Central memory CD8-positive, alpha-beta T cell (primary cell): Measurements from ENCODE around the gene TLE5.

ENCODE experiments used
- ATAC-seq: fragments of 150-1000 bp; cut with Tn5 transposase; replicated peaks from 2 replicates; pipeline ENCODE4 v1.10.0; 2022; ENCODE audit warnings: mild to moderate bottlenecking, moderate FRiP score, moderate number of reproducible peaks; ENCODE audit not compliant: poor library complexity, severe bottlenecking; ENCODE audit errors: extremely low read depth
- DNase-seq, 2 donors: peaks; one replicate each; pipeline ENCODE4 v3.0.0; 2021; ENCODE audit warnings: low spot score in 2 of 2
- H3K27ac Mint-ChIP-seq: one replicate; pipeline ENCODE4 v1.8.0; 2022; ENCODE audit warnings: low read depth, mild to moderate bottlenecking, moderate library complexity, mixed read lengths
- H3K27me3 Mint-ChIP-seq: one replicate; pipeline ENCODE4 v1.8.0; 2022; ENCODE audit warnings: mixed read lengths
- H3K36me3 Mint-ChIP-seq: one replicate; pipeline ENCODE4 v1.8.0; 2022; ENCODE audit warnings: mild to moderate bottlenecking, moderate library complexity, mixed read lengths; ENCODE audit not compliant: insufficient read depth
- H3K4me1 Mint-ChIP-seq: one replicate; pipeline ENCODE4 v1.8.0; 2022; ENCODE audit warnings: mixed read lengths
- H3K4me3 Mint-ChIP-seq: one replicate; pipeline ENCODE4 v1.8.0; 2022; ENCODE audit warnings: mild to moderate bottlenecking, moderate library complexity, mixed read lengths
- H3K9me3 Mint-ChIP-seq: one replicate; pipeline ENCODE4 v1.8.0; 2022; ENCODE audit warnings: mixed read lengths

The TLE5 gene

DNA sequence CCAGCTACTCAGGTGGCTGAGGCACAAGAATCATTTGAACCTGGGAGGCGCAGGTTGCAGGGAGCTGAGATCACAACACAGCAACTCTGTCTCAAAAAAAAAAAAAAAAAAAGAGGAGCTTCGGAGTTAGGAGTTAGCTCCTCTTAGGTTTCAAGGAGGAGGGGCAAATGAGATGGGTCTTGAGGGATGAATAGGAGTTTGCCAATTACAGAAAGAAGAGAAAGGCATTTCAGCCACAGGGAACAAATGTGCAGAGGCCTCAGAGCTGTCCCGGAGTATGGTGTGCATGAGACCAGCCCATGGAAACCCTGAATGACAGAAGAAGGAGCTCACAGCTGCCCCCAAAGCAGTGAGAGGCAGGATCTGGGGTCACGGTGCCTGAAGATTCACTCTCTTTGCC, 57.8 kb downstream of the TLE5 start:
- Mint-ChIP-seq H3K36me3 (peaks cover 3% of the 10 kb centered on the region), H3K27me3 (no peaks in the 10 kb centered on the region), H3K27ac (no peak overlapping the region), H3K9me3 (no peaks in the 10 kb centered on the region), H3K4me3 (no peak overlapping the region), H3K4me1 (no peaks in the 10 kb centered on the region)
- ATAC-seq (no peak), DNase-seq (no peak)

- H3K9me3 Mint-ChIP-seq, result no peaks in the 10 kb centered on the region
- H3K4me3 Mint-ChIP-seq, result no peak overlapping the region
- DNase-seq, result no peak
- H3K27me3 Mint-ChIP-seq, result no peaks in the 10 kb centered on the region
- H3K4me1 Mint-ChIP-seq, result no peaks in the 10 kb centered on the region
- H3K36me3 Mint-ChIP-seq, result peaks cover 1% of the 10 kb centered on the region
- no peak overlapping the region for H3K27ac Mint-ChIP-seq
- no peak for ATAC-seq
Measured at GRCh38 chr19:3003046-3003445, 59.2 kb downstream of the TLE5 start.
